GM20000 (cell line): ENCODE data around the gene IFI6.
"Not testable (repeated sequence)": the region's sequence is repeated elsewhere in the genome, so short reads cannot be mapped to it uniquely, and the experiment has no call there.

ENCODE experiments used
- DNase-seq: peaks from one replicate; pipeline ENCODE4 v3.0.0; 2012; ENCODE audit warnings: low spot score
- CTCF ChIP-seq: IDR thresholded peaks from 2 replicates; pipeline ENCODE4 v1.5.1; 2012; ENCODE audit warnings: mild to moderate bottlenecking, control low read depth; ENCODE audit errors: extremely low read depth, missing control alignments

Gene IFI6

GRCh38 chr1:27684176-27684575 is 12.2 kb upstream of the IFI6 start:
- no peak for TF ChIP-seq CTCF
- no peak for DNase-seq

GRCh38 chr1:27682351-27682944 is 10.5 kb upstream of the IFI6 start:
- no peak for TF ChIP-seq CTCF
- no peak for DNase-seq

- not testable (repeated sequence) for DNase-seq
These were observed 9.6 kb upstream of the IFI6 start for GRCh38 chr1:27681580-27681979.

GRCh38 chr1:27680225-27680791 is 8.3 kb upstream of the IFI6 start:
- DNase-seq, result not testable (repeated sequence)

- no peak for TF ChIP-seq CTCF
These were observed 6.8 kb upstream of the IFI6 start for GRCh38 chr1:27678747-27679146.

GRCh38 chr1:27676410-27676809 is 4.4 kb upstream of the IFI6 start:
- no peak for TF ChIP-seq CTCF
- no peak for DNase-seq

More at GRCh38 chr1:27678747-27679146, 6.8 kb upstream of the IFI6 start:
- DNase-seq, result no peak

GRCh38 chr1:27672750-27673112 is 739 bp upstream of the IFI6 start:
- no peak for DNase-seq
- TF ChIP-seq CTCF, result no peak

GRCh38 chr1:27669876-27670275 is 2.1 kb downstream of the IFI6 start:
- no peak for DNase-seq
- TF ChIP-seq CTCF, result no peak
